C1 segment of cervical spinal cord (tissue), 14 donors: ENCODE results near the gene ADGRB3.

Experiments used
- DNase-seq, 14 donors: peaks; one replicate each; lab custom pipeline; 2025; lab: John Stamatoyannopoulos, UW

The ADGRB3 gene

GRCh38 chr6:69314001-69314400 lies 678.9 kb downstream of the ADGRB3 start:
- no peak for DNase-seq

DNA sequence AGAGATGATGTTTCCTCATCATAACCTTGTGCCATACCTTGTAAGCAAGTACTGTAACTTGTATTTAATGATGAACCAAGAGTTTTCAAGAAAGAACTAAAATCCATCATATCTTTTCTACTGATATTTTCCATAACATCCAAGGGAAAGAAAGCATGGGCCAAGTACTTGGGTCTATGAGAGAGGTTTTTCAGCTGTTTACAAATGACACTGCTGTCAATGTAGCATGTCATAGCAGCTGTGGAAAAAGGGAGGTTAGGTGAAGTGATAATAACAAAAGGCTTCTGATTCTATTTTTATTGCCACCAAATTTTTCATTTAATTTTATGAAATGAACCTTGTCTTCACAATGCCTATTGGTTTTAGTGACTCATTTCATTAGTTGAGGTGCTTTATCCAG lies 679.4 kb downstream of the ADGRB3 start:
- no peak for DNase-seq

- peak in 1 of 14 donors; percentile 7 for DNase-seq
Observed at GRCh38 chr6:69331886-69332285, 696.8 kb downstream of the ADGRB3 start.

GRCh38 chr6:69337311-69337710 lies 702.2 kb downstream of the ADGRB3 start:
- DNase-seq: no peak

GRCh38 chr6:69338431-69339162 lies 703.5 kb downstream of the ADGRB3 start:
- no peak for DNase-seq

DNA sequence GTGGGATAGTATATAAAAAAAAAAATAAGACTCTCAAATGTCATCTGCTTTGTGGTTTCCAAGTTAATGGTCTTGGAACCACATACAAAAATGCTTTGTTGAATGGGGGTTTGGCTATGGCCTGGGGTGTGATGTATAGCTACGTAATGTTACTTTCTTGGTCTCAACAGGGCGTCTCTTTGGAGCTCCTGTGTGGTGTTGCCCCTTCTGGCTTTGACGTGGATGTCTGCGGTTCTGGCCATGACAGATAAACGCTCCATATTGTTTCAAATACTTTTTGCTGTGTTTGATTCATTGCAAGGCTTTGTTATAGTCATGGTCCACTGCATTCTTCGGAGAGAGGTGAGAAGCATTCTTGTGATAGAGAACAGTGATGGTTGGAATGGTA lies 704.1 kb downstream of the ADGRB3 start:
- no peak for DNase-seq

- no peak for DNase-seq
Observed at GRCh38 chr6:69340196-69340595, 705.1 kb downstream of the ADGRB3 start.

DNA sequence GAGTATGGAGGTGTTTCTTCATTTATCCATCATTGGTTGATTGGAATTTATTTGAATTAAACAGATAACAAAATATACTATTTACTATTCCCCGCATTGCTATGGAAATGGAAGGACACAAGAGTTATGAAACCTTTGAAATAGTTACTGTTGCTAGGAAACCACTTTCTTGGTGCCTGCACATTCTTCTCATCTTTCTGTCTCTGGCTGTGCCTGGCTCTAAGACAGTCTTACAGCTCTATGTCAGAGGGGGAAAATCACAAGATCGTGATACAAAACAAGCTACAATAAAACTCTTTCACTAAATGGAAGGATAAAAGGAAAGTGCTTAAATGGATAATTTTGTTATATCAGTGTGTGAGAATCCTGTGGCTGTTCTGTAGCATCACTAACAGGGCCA lies 708.8 kb downstream of the ADGRB3 start:
- DNase-seq: no peak

DNA sequence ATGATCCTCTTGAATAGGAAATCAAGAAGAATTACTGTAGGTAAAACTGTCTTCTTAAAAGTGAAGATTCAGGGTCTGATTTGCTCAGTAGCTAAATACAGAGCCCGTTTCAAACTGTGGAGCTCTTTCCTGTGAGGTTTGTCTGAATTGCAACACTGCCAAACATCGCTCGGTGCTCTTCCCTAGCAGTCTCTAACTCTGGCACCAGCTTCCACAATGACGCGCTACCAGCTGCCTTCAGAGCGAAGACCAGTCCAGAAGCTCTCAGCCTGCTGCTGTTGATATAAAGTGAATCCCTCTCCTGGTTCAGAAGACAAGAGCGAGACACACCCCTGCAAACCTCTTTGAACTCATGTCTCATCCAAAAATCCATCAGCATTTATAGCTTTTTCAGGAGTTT lies 714.7 kb downstream of the ADGRB3 start:
- DNase-seq: peak in 10 of 14 donors; percentile 4 to 76 (median 22)

DNA sequence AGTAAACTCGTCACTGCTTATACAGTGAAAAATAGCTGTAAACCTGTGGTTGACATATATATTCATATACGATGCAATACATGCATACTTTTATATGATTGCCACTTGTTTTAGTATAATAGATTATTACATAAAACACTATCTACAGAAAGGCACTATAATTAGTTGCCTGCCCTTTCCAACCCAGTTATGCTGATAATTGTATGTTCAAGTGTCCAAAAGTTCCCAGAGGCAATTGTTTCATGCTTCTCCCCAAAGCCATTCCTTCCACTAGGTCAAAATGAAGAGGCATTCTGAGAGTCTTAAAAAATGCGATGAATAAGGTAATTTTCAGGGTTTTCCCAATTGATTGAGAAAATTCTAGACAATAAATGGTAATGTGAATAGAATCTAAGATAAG lies 727.1 kb downstream of the ADGRB3 start:
- DNase-seq: no peak

DNA sequence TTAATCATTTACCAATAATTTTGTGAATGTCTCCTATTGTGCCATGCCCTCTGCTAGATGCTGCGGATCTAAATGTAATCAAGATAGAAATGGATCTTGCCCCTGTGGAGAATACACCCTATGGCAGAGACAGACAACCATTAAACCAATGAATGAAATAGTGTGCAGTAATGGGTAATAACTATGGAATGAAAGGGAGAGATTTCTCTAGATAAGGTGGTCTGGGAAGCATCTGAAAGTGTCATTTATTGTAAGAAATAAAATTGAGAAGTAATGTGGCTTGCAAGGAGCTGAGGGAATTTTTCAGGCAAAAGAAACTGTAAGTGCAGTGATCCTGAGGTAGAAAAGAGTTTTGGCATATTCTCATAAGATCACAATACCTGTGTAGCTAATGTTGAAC lies 731.7 kb downstream of the ADGRB3 start:
- no peak for DNase-seq

GRCh38 chr6:69368613-69369012 lies 733.5 kb downstream of the ADGRB3 start:
- DNase-seq: no peak

- peak in 2 of 14 donors; percentile 1 to 86 for DNase-seq
Observed at GRCh38 chr6:69370763-69371162, 735.7 kb downstream of the ADGRB3 start.

GRCh38 chr6:69378326-69378725 lies 743.2 kb downstream of the ADGRB3 start:
- no peak for DNase-seq

DNA sequence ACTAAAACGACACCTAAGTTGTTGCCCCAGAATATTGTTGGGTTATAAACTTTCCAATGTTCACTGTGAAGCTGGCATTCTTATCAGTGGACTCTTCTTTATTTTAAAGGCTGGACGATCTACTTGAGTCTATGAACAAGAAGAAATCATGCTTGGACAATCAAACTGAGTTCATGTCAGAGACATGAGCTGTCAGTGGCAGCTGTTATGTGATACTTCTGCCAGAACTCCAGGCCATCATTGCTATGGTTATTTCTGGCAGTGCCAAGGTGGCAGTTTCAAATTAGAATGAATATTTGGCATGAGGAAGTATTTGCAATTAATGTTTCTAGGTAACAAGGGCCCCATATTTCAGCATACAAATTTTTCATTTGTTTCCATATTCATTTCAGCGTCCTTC lies 744.4 kb downstream of the ADGRB3 start:
- DNase-seq: peak in 1 of 14 donors; percentile 82

DNA sequence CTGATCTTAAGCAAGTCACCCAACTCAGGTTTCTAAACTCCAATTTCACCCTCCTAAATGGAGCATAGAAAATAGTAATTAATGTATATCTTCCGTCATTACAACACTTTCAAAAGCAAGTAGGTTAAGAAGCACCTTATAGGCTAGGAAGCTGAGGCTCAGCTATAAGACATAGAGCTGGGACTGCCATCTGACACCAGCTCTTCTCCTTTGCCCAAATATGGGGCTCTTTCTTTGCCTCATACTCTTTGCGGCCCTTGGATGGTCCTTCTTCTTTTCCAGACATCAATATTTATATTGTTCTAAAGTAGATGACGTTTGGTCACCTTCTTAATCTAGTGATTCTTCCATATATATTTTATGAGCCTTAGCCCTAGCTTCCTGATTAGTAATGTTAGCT lies 748.5 kb downstream of the ADGRB3 start:
- no peak for DNase-seq

GRCh38 chr6:69386426-69386825 lies 751.3 kb downstream of the ADGRB3 start:
- DNase-seq: peak in 1 of 14 donors; percentile 72

GRCh38 chr6:69390125-69390524 lies 755.0 kb downstream of the ADGRB3 start:
- no peak for DNase-seq

DNA sequence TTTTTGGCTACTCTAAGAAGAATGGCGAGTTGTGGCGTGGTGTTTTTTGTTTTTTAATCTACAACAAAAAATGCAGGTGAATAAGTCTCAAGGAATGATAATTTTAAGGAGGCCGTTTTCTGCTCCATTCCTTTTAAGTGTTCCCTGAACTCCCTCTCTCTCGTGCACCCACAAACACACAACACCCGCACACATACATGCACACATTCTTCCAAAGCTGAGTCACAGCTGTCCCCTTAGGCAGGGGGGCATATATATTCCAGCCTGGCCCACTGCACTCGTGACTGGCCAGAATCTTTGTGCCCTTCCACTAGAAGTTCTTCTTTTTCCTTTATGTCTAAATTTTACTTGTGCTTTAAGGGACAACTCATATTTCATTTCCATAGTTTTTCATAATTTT lies 756.0 kb downstream of the ADGRB3 start:
- DNase-seq: no peak

DNA sequence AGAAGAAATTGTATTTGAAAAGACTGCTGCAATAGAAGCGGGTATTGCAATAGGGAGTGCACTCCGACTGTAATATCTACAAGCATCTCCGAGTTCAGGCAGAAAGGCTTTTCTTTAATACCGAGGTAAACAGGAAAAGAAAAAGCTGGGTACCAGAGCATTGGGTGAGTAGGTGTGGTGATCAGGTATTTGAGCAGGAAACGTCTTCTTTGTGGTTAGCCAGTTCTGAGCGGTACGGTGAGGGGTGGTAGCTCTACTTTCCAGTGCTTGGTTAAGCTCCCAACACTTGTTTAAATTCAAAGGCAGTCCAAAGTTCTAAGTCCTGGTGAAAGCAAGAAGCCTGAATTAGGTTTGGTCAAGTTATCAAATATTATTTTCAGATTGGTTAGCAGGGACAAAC lies 757.7 kb downstream of the ADGRB3 start:
- no peak for DNase-seq

- DNase-seq: no peak
Observed at GRCh38 chr6:69398311-69398710, 763.2 kb downstream of the ADGRB3 start.

- peak in 3 of 14 donors; percentile 0 to 9 (median 1) for DNase-seq
Observed at GRCh38 chr6:69398729-69399128, 763.6 kb downstream of the ADGRB3 start.

GRCh38 chr6:69408886-69409285 lies 773.8 kb downstream of the ADGRB3 start:
- no peak for DNase-seq

DNA sequence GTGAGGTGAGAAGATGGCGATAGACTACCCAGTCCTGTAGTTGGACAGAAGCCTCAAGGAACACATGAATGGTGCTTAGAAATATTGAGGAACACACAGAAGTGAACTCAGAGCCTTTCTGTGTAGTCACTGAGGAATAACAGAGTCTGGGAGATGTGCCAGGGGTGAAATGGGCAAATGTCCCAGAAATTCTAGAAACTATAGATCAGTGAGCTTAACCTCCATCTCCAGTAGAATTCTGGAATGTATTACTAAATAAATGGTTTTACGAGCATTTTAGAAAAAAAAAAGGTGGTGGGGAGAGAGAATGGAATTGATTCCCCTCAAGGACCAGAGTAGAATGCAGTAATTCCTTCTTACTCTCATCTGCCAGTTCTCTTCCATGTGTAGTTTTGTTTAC lies 781.7 kb downstream of the ADGRB3 start:
- peak in 1 of 14 donors; percentile 10 for DNase-seq
